ENCODE data around the gene DNAJA4.

DNA sequence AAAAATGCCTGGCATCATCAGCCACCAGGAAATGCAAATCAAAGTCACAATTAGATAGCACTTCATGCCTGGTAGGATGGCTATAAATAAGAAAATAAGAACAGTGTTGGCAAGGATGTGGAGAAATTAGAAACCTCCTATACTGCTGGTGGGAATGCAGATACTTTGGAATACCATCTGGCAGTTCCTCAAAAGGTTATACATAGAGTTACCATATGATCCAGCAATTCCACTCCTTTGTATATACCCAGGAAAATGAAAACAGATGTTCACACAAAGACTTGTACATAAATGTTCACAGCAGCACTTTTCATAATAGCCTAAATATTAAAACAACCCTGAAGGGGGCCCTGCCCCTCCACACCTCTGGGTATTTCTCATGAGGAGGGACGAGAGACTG, 43.6 kb upstream of the DNAJA4 start:
- TF ChIP-seq, protein P1, sequence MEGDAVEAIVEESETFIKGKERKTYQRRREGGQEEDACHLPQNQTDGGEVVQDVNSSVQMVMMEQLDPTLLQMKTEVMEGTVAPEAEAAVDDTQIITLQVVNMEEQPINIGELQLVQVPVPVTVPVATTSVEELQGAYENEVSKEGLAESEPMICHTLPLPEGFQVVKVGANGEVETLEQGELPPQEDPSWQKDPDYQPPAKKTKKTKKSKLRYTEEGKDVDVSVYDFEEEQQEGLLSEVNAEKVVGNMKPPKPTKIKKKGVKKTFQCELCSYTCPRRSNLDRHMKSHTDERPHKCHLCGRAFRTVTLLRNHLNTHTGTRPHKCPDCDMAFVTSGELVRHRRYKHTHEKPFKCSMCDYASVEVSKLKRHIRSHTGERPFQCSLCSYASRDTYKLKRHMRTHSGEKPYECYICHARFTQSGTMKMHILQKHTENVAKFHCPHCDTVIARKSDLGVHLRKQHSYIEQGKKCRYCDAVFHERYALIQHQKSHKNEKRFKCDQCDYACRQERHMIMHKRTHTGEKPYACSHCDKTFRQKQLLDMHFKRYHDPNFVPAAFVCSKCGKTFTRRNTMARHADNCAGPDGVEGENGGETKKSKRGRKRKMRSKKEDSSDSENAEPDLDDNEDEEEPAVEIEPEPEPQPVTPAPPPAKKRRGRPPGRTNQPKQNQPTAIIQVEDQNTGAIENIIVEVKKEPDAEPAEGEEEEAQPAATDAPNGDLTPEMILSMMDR (CRISPR knock-in tag; IDR thresholded peaks at IDR 0.05): no peak
- no peak for TF ChIP-seq NR1H2 (CRISPR knock-in tag; IDR thresholded peaks at IDR 0.05; ENCODE audit: borderline replicate concordance, low read depth)
- no peak for TF ChIP-seq ZNF343 (CRISPR knock-in tag; IDR thresholded peaks at IDR 0.05)

All from HepG2 (cell line).